ENCODE data around the gene ALPG.
"Not testable (repeated sequence)": the region's sequence is repeated elsewhere in the genome, so short reads cannot be mapped to it uniquely, and the experiment has no call there.

Gene ALPG

DNA sequence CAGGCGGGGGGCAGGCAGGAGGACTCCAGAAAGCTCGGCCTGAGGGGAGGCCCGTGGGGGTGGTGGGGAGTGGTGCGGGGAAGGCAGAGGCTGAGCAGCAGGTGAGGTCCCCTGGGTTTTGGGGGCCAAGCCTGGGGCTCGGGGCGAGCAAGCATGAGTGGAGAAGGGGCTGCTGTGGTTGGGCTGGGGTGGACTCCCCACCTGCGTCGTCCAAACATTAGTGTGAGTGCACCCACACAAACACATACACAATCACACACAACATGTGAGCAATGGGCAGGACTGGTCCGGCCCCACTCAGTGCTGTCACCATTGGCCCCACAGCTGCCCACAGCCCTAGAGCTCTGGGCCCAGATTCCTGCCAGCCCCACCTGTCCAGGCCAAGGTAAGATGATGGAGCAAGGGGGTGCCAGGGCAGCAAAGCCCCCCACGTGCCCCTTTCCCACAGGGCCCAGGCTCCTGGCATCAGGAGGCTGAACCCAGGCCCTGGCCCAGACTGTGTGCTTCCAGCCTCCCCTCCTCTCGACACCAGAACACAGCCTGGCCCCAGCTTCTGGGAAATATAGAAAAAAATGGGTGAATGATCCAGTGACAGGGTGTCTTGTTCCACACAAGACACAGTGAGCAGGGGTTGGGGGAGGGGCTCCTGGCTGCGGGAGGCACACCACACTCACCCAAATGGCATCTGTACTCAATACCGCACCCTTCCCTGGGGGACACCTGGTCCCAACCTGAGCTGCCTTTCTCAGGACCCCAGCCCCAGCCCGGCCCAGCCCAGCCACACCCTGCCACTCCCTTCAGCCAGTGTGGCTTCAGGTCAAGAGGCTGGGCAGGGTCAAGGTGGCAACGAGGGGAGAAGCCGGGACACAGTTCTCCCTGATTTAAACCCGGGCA, 28.6 kb upstream of the ALPG start:
- no peak for DNase-seq

GRCh38 chr2:232378735-232379151, 27.9 kb upstream of the ALPG start, which contains the start of gene ALPP:
TSS of gene ALPP (plus strand) at chr2:232378751. CDS start at chr2:232378803, 52 bp downstream.
- DNase-seq, result not testable (repeated sequence)

GRCh38 chr2:232379610-232380590, 26.7 kb upstream of the ALPG start:
- DNase-seq, result not testable (repeated sequence)

- not testable (repeated sequence) for DNase-seq
Observed at GRCh38 chr2:232381204-232382031, 25.2 kb upstream of the ALPG start.

DNA sequence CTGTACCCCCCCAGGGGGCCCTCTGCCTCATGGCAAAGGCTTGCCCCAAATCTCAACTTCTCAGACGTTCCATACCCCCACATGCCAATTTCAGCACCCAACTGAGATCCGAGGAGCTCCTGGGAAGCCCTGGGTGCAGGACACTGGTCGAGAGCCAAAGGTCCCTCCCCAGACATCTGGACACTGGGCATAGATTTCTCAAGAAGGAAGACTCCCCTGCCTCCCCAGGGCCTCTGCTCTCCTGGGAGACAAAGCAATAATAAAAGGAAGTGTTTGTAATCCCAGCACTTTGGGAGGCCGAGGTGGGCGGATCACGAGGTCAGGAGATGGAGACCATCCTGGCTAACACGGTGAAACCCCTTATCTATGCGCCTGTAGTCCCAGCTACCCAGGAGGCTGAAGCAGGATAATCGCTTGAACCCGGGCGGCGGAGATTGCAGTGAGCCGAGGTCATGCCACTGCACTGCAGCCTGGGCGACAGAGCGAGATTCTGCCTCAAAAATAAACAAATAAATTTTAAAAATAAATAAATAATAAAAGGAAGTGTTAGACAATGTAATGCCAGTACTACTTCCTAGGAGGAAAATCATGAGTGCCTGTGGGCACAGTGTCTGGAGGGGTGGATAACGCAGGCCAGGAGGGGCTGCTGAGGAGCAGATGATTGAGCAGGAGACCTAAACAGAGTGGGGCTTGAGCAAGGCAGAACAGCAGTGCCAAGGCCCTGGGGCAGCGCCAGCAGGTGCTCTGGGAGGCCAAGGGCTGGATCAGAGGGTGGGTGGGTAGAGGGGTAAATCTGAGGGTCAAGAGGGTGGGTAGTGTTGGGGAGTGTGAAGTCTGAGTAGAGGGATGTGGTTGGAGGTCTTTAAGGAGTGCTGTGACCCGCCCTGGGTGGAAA, 24.1 kb upstream of the ALPG start:
- DNase-seq, result no peak

DNA sequence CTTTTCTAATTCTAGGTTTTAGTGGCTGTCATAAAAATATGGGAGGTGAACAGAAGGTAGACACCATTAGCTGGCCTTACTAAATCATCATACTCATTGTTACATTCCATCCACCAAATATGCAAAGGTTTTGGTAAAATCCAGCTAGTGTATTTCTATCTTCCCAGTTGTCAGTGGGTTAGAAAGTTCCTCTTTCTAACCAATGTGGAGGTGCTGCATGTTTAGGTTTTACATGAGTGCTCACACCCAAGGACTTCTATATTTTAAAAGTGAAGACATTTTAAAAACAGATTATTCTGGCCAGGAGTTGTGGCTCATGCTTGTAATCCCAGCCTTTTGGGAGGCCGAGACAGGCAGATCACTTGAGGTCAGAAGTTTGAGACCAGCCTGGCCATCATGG, 22.2 kb upstream of the ALPG start:
- no peak for DNase-seq

- DNase-seq, result not testable (repeated sequence)
Observed at GRCh38 chr2:232385058-232385457, 21.6 kb upstream of the ALPG start.

- DNase-seq, result no peak
Observed at GRCh38 chr2:232385660-232386489, 20.8 kb upstream of the ALPG start.

GRCh38 chr2:232386490-232386739, 20.2 kb upstream of the ALPG start:
- no peak for DNase-seq

DNA sequence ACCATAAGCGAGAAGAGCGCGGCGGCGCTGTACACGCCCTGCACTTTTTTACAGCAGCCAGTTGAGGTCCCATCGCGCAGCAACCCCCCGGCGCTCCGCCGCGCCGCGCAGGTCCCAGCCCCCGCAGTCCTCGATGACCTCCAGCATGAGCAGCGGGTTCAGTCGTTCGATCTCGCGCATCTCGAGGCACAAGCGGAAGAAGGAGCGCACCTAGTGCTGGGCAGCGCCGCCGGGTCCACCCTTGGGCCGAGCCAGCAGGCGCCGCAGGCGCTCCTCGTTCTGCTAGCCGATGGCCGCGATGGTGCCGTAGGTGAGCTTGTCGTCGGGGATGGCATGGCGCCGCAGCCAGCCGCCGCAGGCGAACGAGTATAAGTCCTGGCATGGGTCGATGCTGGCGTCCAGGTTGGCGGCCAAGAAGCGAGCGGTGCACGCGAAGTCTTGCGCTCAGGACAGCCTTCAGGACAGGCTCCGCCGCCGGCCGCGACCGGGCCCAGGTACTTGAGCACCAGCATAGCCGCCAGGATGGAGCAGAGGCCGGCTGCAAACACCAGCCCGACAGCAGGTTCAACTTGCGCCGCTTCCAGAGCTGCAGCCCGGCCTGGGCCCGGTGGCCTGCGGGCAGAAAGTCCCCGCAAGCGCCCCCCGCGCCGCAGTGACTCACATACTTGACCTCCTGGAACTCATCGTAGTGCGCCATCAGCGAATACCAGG, 19.7 kb upstream of the ALPG start:
- no peak for DNase-seq

- no peak for DNase-seq
Observed at GRCh38 chr2:232387451-232388171, 19.0 kb upstream of the ALPG start.

- no peak for DNase-seq
Observed at GRCh38 chr2:232388324-232388891, 18.2 kb upstream of the ALPG start.

DNA sequence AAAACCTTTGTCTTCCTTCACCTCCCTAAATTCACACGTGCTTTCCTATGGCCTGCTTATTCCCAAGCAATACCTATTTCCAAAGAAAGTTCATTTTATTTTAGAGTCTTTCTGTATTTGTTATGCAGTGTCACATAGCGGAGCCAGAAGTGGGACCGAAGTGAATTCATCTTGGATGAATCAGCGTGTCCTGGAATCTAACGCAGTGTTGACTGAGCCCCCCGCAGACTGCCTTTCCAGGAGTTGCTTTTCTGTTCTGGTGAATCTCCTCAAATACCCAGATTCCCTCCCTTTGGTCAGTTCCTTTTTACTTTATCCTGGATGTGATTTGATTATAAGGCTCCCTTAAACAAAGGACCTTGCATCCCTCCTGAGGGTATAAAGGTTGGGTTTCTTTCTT, 17.3 kb upstream of the ALPG start:
- DNase-seq, result no peak

DNA sequence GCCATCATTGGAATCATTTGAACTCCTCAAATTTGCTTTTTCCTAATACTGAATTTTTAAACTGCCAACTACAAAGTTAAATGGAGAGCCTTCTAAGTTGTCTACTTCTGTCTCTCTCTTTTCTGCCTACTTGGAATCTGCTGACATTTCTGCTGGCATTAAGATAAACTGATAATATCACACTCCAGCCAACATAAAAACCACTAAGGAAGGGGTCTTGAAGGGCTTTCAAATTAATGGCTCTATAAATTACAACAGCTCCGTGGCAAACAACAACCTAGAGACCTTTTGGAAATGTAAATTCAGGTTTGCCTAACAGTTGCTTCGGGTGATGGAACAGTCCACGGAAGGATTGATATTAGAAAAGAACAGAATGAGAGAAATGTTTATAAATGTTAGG, 16.0 kb upstream of the ALPG start:
- DNase-seq, result no peak

DNA sequence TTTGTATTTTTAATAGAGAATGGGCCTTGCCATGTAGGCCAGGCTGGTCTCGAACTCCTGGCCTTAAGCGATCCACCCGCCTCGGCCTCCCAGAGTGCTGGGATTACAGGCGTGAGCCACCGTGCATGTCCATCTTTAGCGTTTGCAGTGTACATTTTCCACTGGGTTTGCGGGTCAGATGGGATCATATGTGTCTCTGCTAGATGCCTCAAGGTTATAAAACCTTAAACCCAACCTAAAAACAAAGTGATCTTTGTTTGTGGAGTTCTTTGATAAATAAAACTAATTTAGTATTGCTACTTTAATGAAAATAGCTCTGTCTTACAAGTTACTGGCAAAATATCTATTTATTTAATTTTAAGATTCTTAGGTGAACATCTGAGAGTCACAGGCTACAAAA, 13.1 kb upstream of the ALPG start:
- DNase-seq, result no peak

DNA sequence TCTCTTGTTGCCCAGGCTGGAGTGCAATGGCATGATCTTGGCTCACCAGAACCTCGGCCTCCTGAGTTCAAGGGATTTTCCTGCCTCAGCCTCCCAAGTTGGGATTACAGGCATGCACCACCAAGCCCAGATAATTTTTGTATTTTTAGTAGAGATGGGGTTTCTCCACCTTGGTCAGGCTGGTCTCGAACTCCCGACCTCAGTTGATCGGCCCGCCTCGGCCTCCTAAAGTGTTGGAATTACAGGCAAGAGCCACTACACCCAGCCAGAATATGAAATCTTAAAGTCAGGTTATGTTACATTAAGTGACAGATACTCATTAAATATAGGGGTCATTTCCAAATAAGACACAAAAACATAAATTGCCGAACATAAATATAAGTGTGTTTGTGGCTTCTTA, 12.2 kb upstream of the ALPG start:
- DNase-seq, result not testable (repeated sequence)

DNA sequence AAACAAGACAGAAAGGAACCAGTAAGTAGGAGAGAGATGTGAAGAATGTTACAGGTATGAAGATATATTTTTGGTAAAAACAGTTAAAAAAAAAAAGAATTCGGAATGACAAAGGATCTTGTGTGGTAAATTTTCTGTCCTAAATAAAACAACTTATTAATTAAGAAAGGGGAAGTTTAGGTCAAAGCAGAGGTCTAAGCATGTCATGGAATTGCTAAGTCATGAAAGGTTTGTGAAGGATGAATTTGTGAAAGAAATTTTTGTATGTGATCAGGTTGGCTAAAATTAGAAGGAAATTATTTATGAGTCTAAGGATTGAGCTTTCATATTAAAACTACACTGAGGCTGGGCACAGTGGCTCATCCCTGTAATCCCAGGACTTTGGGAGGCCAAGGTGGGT, 11.1 kb upstream of the ALPG start:
- DNase-seq, result no peak

- no peak for DNase-seq
Observed at GRCh38 chr2:232396683-232397082, 10.0 kb upstream of the ALPG start.
